Transverse colon (tissue), 4 donors: ENCODE results near the gene LMF1.

Experiments
- CTCF ChIP-seq, 5 experiments: fragments of 200-600 bp in 3 of 5; fragments of 450-650 bp in 2 of 5; sonication (generic) in 3 of 5; IDR thresholded peaks; 1 replicate in 2 of 5; 2 replicates in 3 of 5; pipeline ENCODE4 v1.5.1; 2016 to 2017; ENCODE audit warnings: antibody characterized with exemption in 5 of 5, inconsistent platforms in 3 of 5, mild to moderate bottlenecking in 2 of 5, moderate library complexity in 1 of 5
- EP300 ChIP-seq: sonication (generic); formaldehyde crosslinking; IDR thresholded peaks from one replicate; pipeline ENCODE4 v1.6.1; 2017; ENCODE audit warnings: antibody characterized with exemption, low read depth
- POLR2A ChIP-seq: fragments of 450-650 bp; IDR thresholded peaks from one replicate; pipeline ENCODE4 v1.6.1; 2016; ENCODE audit warnings: antibody characterized with exemption, mild to moderate bottlenecking, moderate library complexity
- POLR2AphosphoS5 ChIP-seq, 3 donors: sonication (generic); formaldehyde crosslinking; IDR thresholded peaks; one replicate each; pipeline ENCODE4 v1.6.1; 2016; ENCODE audit warnings: antibody characterized with exemption in 3 of 3

GRCh38 chr16:1000608-1001007 lies 29.8 kb upstream of the LMF1 start:
- TF ChIP-seq POLR2AphosphoS5 (IDR thresholded peaks at IDR 0.05) (no peak), CTCF (IDR thresholded peaks at IDR 0.05) (no peak), EP300 (no peak), POLR2A (no peak)
